HG02642 (cell line): ENCODE measurements around the gene KCNA5.

Experiments used
- ATAC-seq: cut with Tn5 transposase; IDR thresholded peaks from one replicate; pipeline ENCODE4 v1.9.1; 2021; ENCODE audit warnings: mild to moderate bottlenecking; ENCODE audit not compliant: unreplicated experiment, poor library complexity

Gene KCNA5

GRCh38 chr12:5059358-5059757 is 15.7 kb downstream of the KCNA5 start:
- ATAC-seq = no peak

- no peak for ATAC-seq
These were observed 17.3 kb downstream of the KCNA5 start for GRCh38 chr12:5060958-5061357.

GRCh38 chr12:5063149-5063548 is 19.5 kb downstream of the KCNA5 start:
- no peak for ATAC-seq

- no peak for ATAC-seq
These were observed 21.3 kb downstream of the KCNA5 start for GRCh38 chr12:5064913-5065490.

GRCh38 chr12:5066251-5066650 is 22.6 kb downstream of the KCNA5 start:
- ATAC-seq = no peak

- ATAC-seq = no peak
These were observed 24.4 kb downstream of the KCNA5 start for GRCh38 chr12:5068126-5068525.

GRCh38 chr12:5068619-5069018 is 24.9 kb downstream of the KCNA5 start:
- no peak for ATAC-seq

GRCh38 chr12:5070090-5070489 is 26.4 kb downstream of the KCNA5 start:
- no peak for ATAC-seq

GRCh38 chr12:5071496-5071895 is 27.8 kb downstream of the KCNA5 start:
- ATAC-seq = no peak

GRCh38 chr12:5072311-5072710 is 28.6 kb downstream of the KCNA5 start:
- ATAC-seq = no peak

- ATAC-seq = no peak
These were observed 29.4 kb downstream of the KCNA5 start for GRCh38 chr12:5073054-5073453.

GRCh38 chr12:5073853-5074252 is 30.2 kb downstream of the KCNA5 start:
- no peak for ATAC-seq

- no peak for ATAC-seq
These were observed 33.1 kb downstream of the KCNA5 start for GRCh38 chr12:5076761-5077160.

GRCh38 chr12:5078423-5078822 is 34.7 kb downstream of the KCNA5 start:
- no peak for ATAC-seq

- no peak for ATAC-seq
These were observed 37.3 kb downstream of the KCNA5 start for GRCh38 chr12:5081016-5081415.

GRCh38 chr12:5083955-5084849 is 40.5 kb downstream of the KCNA5 start:
- ATAC-seq = no peak

- no peak for ATAC-seq
These were observed 42.2 kb downstream of the KCNA5 start for GRCh38 chr12:5085896-5086295.

- ATAC-seq = no peak
These were observed 44.3 kb downstream of the KCNA5 start for GRCh38 chr12:5087831-5088554.

GRCh38 chr12:5088586-5089264 is 45.0 kb downstream of the KCNA5 start:
- no peak for ATAC-seq

- no peak for ATAC-seq
These were observed 50.9 kb downstream of the KCNA5 start for GRCh38 chr12:5094551-5094950.

GRCh38 chr12:5094986-5095385 is 51.3 kb downstream of the KCNA5 start:
- ATAC-seq = no peak
